Mucosa of descending colon (tissue), 3 donors: ENCODE measurements around the gene G0S2. TPM values are rescaled to one million over a fixed set of nuclear protein-coding genes. Genes with fewer than 3 reads are reported as not detected.
"Not testable (repeated sequence)": the region's sequence is repeated elsewhere in the genome, so short reads cannot be mapped to it uniquely, and the experiment has no call there.

ENCODE experiments used
- ATAC-seq: fragments of 200-7000 bp; cut with Tn5 transposase; one replicate; pipeline ENCODE4 v1.9.1; 2020; ENCODE audit warnings: mild to moderate bottlenecking, moderate library complexity
- DNase-seq, 3 donors: peaks; one replicate each; pipeline ENCODE4 v3.0.0-alpha.2; 2020
- H3K36me3 ChIP-seq: fragments of 200-600 bp; one replicate; pipeline ENCODE4 v1.8.0; 2021; ENCODE audit warnings: low read depth, mild to moderate bottlenecking
- H3K4me1 ChIP-seq: fragments of 200-600 bp; one replicate; pipeline ENCODE4 v1.8.0; 2021; ENCODE audit warnings: low read depth, mild to moderate bottlenecking
- H3K4me3 ChIP-seq: fragments of 200-600 bp; one replicate; pipeline ENCODE4 v1.8.0; 2021; ENCODE audit warnings: mild to moderate bottlenecking
- H3K9me3 ChIP-seq: fragments of 200-600 bp; one replicate; pipeline ENCODE4 v1.8.0; 2021; ENCODE audit warnings: mild to moderate bottlenecking
- intact Hi-C, 2 donors: fragments of 100-400 bp; cut with DNase I in 1 of 2; cut with micrococcal nuclease in 1 of 2; formaldehyde crosslinking; loops; one replicate each; pipeline versions ENCODE4 v1.11.0 to v1.11.1; 2022; cut with DNase I, micrococcal nuclease
- total RNA-seq, 3 donors: library from RNA; stranded (reverse); fragmentation: NEBNext Ultra II Directional in 2 of 3; extraction: Animal tissue kit (Norgen Biotek cat#: 25700) in 2 of 3; gene quantifications; one replicate each; pipeline versions ENCODE4 v1.2.1 to v1.2.4, GENCODE V29; 2021 to 2023
- TF ChIP-seq, protein P1 (sequence below): fragments of 200-600 bp; IDR thresholded peaks from one replicate; pipeline ENCODE4 v1.8.0; 2022; ENCODE audit warnings: antibody characterized with exemption, mild to moderate bottlenecking
- donor health status: DM: no; HTN: no; CAD: no; lungs with moderate emphysema.
- donor health status: DM: no; HTN: no; CAD: no.
- donor health status: DM: no; HTN: yes; CAD: no.

The G0S2 gene
- total RNA-seq, 3 donors from 2014 or later, result 5.8 to 13.5 (median 9.0) TPM

DNA sequence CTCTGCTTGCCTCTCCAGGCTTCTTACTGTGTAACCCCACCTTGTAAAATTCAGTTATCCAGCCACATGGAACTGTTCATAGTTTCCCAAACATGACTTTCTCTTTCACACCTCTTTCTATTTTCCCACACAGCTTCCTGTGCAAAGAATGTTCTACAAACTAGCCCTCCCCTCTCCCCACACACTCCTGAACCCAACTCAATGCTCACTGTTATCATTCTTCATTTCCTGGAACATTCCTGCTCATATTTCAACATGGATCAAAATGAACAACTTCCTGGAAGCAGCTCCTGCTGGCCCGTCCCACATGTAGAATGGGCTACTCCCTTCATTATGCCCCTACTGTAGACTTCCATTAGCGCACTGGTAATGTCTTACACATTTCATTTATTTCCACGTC, 21.9 kb downstream of the G0S2 start:
- ATAC-seq, result peak; percentile 43
- intact Hi-C loops, result no loop called here

GRCh38 chr1:209700686-209701085, 25.5 kb downstream of the G0S2 start:
- H3K36me3 ChIP-seq, H3K9me3 ChIP-seq, H3K4me1 ChIP-seq, ATAC-seq, intact Hi-C loops, H3K4me3 ChIP-seq, DNase-seq: not testable (repeated sequence)

More for the DNA sequence above, 21.9 kb downstream of the G0S2 start:
- Histone ChIP-seq H3K9me3 (no peaks in the 10 kb centered on the region), H3K4me3 (no peak overlapping the region), H3K36me3 (no peaks in the 10 kb centered on the region), H3K4me1 (no peaks in the 10 kb centered on the region)
- TF ChIP-seq, protein P1, sequence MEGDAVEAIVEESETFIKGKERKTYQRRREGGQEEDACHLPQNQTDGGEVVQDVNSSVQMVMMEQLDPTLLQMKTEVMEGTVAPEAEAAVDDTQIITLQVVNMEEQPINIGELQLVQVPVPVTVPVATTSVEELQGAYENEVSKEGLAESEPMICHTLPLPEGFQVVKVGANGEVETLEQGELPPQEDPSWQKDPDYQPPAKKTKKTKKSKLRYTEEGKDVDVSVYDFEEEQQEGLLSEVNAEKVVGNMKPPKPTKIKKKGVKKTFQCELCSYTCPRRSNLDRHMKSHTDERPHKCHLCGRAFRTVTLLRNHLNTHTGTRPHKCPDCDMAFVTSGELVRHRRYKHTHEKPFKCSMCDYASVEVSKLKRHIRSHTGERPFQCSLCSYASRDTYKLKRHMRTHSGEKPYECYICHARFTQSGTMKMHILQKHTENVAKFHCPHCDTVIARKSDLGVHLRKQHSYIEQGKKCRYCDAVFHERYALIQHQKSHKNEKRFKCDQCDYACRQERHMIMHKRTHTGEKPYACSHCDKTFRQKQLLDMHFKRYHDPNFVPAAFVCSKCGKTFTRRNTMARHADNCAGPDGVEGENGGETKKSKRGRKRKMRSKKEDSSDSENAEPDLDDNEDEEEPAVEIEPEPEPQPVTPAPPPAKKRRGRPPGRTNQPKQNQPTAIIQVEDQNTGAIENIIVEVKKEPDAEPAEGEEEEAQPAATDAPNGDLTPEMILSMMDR, result no peak
- no peak for DNase-seq

GRCh38 chr1:209702832-209703231, 27.6 kb downstream of the G0S2 start:
- Histone ChIP-seq H3K9me3 (no peaks in the 10 kb centered on the region), H3K4me1 (no peaks in the 10 kb centered on the region), H3K36me3 (no peaks in the 10 kb centered on the region), H3K4me3 (no peak overlapping the region)
- intact Hi-C loops, result no loop called here
- no peak for ATAC-seq
- TF ChIP-seq, protein P1, result no peak
- DNase-seq, result no peak

- H3K9me3 ChIP-seq, result no peaks in the 10 kb centered on the region
- DNase-seq (no peak), ATAC-seq (no peak)
- no peaks in the 10 kb centered on the region for H3K36me3 ChIP-seq
- H3K4me1 ChIP-seq, result no peaks in the 10 kb centered on the region
- intact Hi-C loops, result no loop called here
- no peak overlapping the region for H3K4me3 ChIP-seq
- TF ChIP-seq, protein P1, result no peak
Measured at GRCh38 chr1:209703834-209704504, 28.8 kb downstream of the G0S2 start.

- no peaks in the 10 kb centered on the region for H3K9me3 ChIP-seq
- ATAC-seq (peak; percentile 69), DNase-seq (peak; percentile 51 to 53 (median 53))
- intact Hi-C loops, result no loop called here
- TF ChIP-seq, protein P1, result no peak
- H3K36me3 ChIP-seq, result no peaks in the 10 kb centered on the region
- H3K4me1 ChIP-seq, result no peaks in the 10 kb centered on the region
- no peak within 1 kb of the TSS for H3K4me3 ChIP-seq
Measured at GRCh38 chr1:209704584-209704983, 29.4 kb downstream of the G0S2 start, which contains the start of gene HSD11B1. Gene HSD11B1 (plus strand): TSS chr1:209704846. CDS start chr1:209704943, 97 bp downstream.

- DNase-seq (no peak), ATAC-seq (no peak)
- H3K36me3 ChIP-seq, result no peaks in the 10 kb centered on the region
- TF ChIP-seq, protein P1, result no peak
- H3K4me1 ChIP-seq, result no peaks in the 10 kb centered on the region
- intact Hi-C loops, result no loop called here
- H3K4me3 ChIP-seq, result no peak overlapping the region
- H3K9me3 ChIP-seq, result no peaks in the 10 kb centered on the region
Measured at GRCh38 chr1:209705033-209705598, 29.9 kb downstream of the G0S2 start.
